Activated CD8-positive, alpha-beta T cell treated with anti-CD3 and anti-CD28 coated beads, Interleukin-2, amount 10 ng/mL, durations not matched to agents 7 days and 5 days (primary cell): ENCODE results near the gene NCOA3. TPM values are rescaled to one million over a fixed set of nuclear protein-coding genes. Genes with fewer than 3 reads are reported as not detected.

Source experiments
- ATAC-seq: fragments of 150-1000 bp; cut with Tn5 transposase; one replicate; pipeline ENCODE4 v1.10.0; 2021; ENCODE audit warnings: moderate library complexity
- CTCF ChIA-PET: fragments of 350-600 bp; sonication (Branson Sonifier 250); formaldehyde crosslinking; loops from one replicate; lab custom pipeline; 2021; ENCODE audit warnings: antibody characterized with exemption; lab: Charles Lee
- POLR2A ChIA-PET: fragments of 350-600 bp; sonication (Branson Sonifier 250); formaldehyde crosslinking; loops from one replicate; lab custom pipeline; 2021; ENCODE audit warnings: antibody characterized with exemption; lab: Charles Lee
- DNase-seq: peaks from one replicate; pipeline ENCODE4 v3.0.0-alpha.2; 2020
- H3K27ac Mint-ChIP-seq: one replicate; pipeline ENCODE4 v1.8.0; 2021; ENCODE audit warnings: mild to moderate bottlenecking, mixed read lengths
- H3K27me3 Mint-ChIP-seq: one replicate; pipeline ENCODE4 v1.8.0; 2021; ENCODE audit warnings: low read depth, mixed read lengths
- H3K36me3 Mint-ChIP-seq: one replicate; pipeline ENCODE4 v1.8.0; 2021; ENCODE audit warnings: low read depth, mixed read lengths
- H3K4me1 Mint-ChIP-seq: one replicate; pipeline ENCODE4 v1.8.0; 2021; ENCODE audit warnings: low read depth, mixed read lengths
- H3K4me3 Mint-ChIP-seq: one replicate; pipeline ENCODE4 v1.8.0; 2021; ENCODE audit warnings: mild to moderate bottlenecking, mixed read lengths
- H3K9me3 Mint-ChIP-seq: one replicate; pipeline ENCODE4 v1.8.0; 2022; ENCODE audit warnings: mixed read lengths; ENCODE audit not compliant: insufficient read depth
- total RNA-seq, 2 experiments: library from RNA; stranded (reverse); gene quantifications; one replicate each; pipeline ENCODE4 v1.2.3, GENCODE V29; 2021

NCOA3 gene
- total RNA-seq, 2 experiments from 2014 or later = 57.4 to 60.1 TPM

GRCh38 chr20:47524015-47524784, 22.5 kb downstream of the NCOA3 start:
- Mint-ChIP-seq H3K27me3 (no peaks in the 10 kb centered on the region), H3K9me3 (peaks cover 29% of the 10 kb centered on the region), H3K4me3 (no peak overlapping the region), H3K36me3 (peaks cover 60% of the 10 kb centered on the region), H3K27ac (no peak overlapping the region), H3K4me1 (peaks cover 24% of the 10 kb centered on the region)
- no peak for DNase-seq
- ChIA-PET CTCF (no interaction called here), POLR2A (interaction anchor here (0.6 kb wide), 2 partner anchors 109 to 1745 kb away, joined by 3 read pairs; no protein-coding TSS in a partner anchor)
- ATAC-seq = no peak

- no peaks in the 10 kb centered on the region for H3K27me3 Mint-ChIP-seq
- ChIA-PET CTCF (interaction anchor here (1.2 to 2.1 kb wide), 2 partner anchors 13 to 94 kb away, joined by 3 to 12 read pairs; no protein-coding TSS in a partner anchor), POLR2A (interaction anchor here (1.0 kb wide), 1 partner anchor 18 kb away, joined by 3 read pairs; no protein-coding TSS in a partner anchor)
- H3K36me3 Mint-ChIP-seq = peaks cover 49% of the 10 kb centered on the region
- ATAC-seq (no peak), DNase-seq (no peak)
- peaks cover 22% of the 10 kb centered on the region for H3K4me1 Mint-ChIP-seq
- peaks cover 13% of the 10 kb centered on the region for H3K9me3 Mint-ChIP-seq
- H3K4me3 Mint-ChIP-seq = no peak overlapping the region
- H3K27ac Mint-ChIP-seq = no peak overlapping the region
Measured at GRCh38 chr20:47527004-47527800, 25.5 kb downstream of the NCOA3 start.

- DNase-seq (no peak), ATAC-seq (no peak)
- H3K27ac Mint-ChIP-seq = no peak overlapping the region
- CTCF ChIA-PET = no interaction called here
- no peak overlapping the region for H3K4me3 Mint-ChIP-seq
- H3K27me3 Mint-ChIP-seq = no peaks in the 10 kb centered on the region
- H3K4me1 Mint-ChIP-seq = peaks cover 20% of the 10 kb centered on the region
- H3K36me3 Mint-ChIP-seq = peaks cover 33% of the 10 kb centered on the region
- H3K9me3 Mint-ChIP-seq = peaks cover 5% of the 10 kb centered on the region
- POLR2A ChIA-PET = no interaction called here
Measured at GRCh38 chr20:47529840-47530239, 28.2 kb downstream of the NCOA3 start.

GRCh38 chr20:47531458-47531857, 29.8 kb downstream of the NCOA3 start:
- peaks cover 36% of the 10 kb centered on the region for H3K36me3 Mint-ChIP-seq
- ATAC-seq = no peak

GRCh38 chr20:47532002-47532401, 30.3 kb downstream of the NCOA3 start:
- ChIA-PET CTCF (interaction anchor here (1.0 kb wide), 2 partner anchors 11 to 91 kb away, joined by 3 to 4 read pairs; no protein-coding TSS in a partner anchor), POLR2A (interaction anchor here (1.1 kb wide), 1 partner anchor 17 kb away, joined by 3 read pairs; no protein-coding TSS in a partner anchor)
- ATAC-seq (no peak), DNase-seq (no peak)
- H3K9me3 Mint-ChIP-seq = peaks cover 3% of the 10 kb centered on the region
- no peaks in the 10 kb centered on the region for H3K27me3 Mint-ChIP-seq
- no peak overlapping the region for H3K27ac Mint-ChIP-seq
- peaks cover 32% of the 10 kb centered on the region for H3K36me3 Mint-ChIP-seq
- H3K4me3 Mint-ChIP-seq = no peak overlapping the region
- H3K4me1 Mint-ChIP-seq = peaks cover 22% of the 10 kb centered on the region

More at GRCh38 chr20:47531458-47531857, 29.8 kb downstream of the NCOA3 start:
- Mint-ChIP-seq H3K4me1 (peaks cover 22% of the 10 kb centered on the region), H3K27me3 (no peaks in the 10 kb centered on the region), H3K9me3 (peaks cover 5% of the 10 kb centered on the region), H3K27ac (no peak overlapping the region), H3K4me3 (no peak overlapping the region)
- CTCF ChIA-PET = interaction anchor here (1.0 kb wide), 1 partner anchor 92 kb away, joined by 4 read pairs; no protein-coding TSS in a partner anchor
- POLR2A ChIA-PET = no interaction called here
- no peak for DNase-seq

GRCh38 chr20:47533518-47534062, 31.9 kb downstream of the NCOA3 start:
- Mint-ChIP-seq H3K9me3 (no peaks in the 10 kb centered on the region), H3K4me3 (no peak overlapping the region), H3K27me3 (no peaks in the 10 kb centered on the region), H3K27ac (peak overlapping the region; percentile 5), H3K4me1 (peaks cover 18% of the 10 kb centered on the region), H3K36me3 (peaks cover 22% of the 10 kb centered on the region)
- ChIA-PET POLR2A (no interaction called here), CTCF (no interaction called here)
- DNase-seq (no peak), ATAC-seq (no peak)

GRCh38 chr20:47534405-47534804, 32.7 kb downstream of the NCOA3 start:
- H3K36me3 Mint-ChIP-seq = peaks cover 25% of the 10 kb centered on the region
- H3K4me1 Mint-ChIP-seq = peaks cover 25% of the 10 kb centered on the region
- ChIA-PET POLR2A (no interaction called here), CTCF (no interaction called here)
- ATAC-seq = no peak
- H3K27me3 Mint-ChIP-seq = no peaks in the 10 kb centered on the region
- H3K27ac Mint-ChIP-seq = no peak overlapping the region
- DNase-seq = no peak
- no peaks in the 10 kb centered on the region for H3K9me3 Mint-ChIP-seq
- no peak overlapping the region for H3K4me3 Mint-ChIP-seq

GRCh38 chr20:47535088-47535487, 33.4 kb downstream of the NCOA3 start:
- no peak overlapping the region for H3K27ac Mint-ChIP-seq
- ChIA-PET POLR2A (no interaction called here), CTCF (no interaction called here)
- peaks cover 32% of the 10 kb centered on the region for H3K4me1 Mint-ChIP-seq
- H3K4me3 Mint-ChIP-seq = no peak overlapping the region
- H3K36me3 Mint-ChIP-seq = peaks cover 25% of the 10 kb centered on the region
- H3K27me3 Mint-ChIP-seq = no peaks in the 10 kb centered on the region
- no peaks in the 10 kb centered on the region for H3K9me3 Mint-ChIP-seq
- no peak for ATAC-seq
- DNase-seq = no peak

GRCh38 chr20:47535994-47536393, 34.3 kb downstream of the NCOA3 start:
- peaks cover 25% of the 10 kb centered on the region for H3K36me3 Mint-ChIP-seq
- H3K27ac Mint-ChIP-seq = no peak overlapping the region
- ChIA-PET CTCF (no interaction called here), POLR2A (no interaction called here)
- ATAC-seq = no peak
- no peak overlapping the region for H3K4me3 Mint-ChIP-seq
- no peak for DNase-seq
- H3K9me3 Mint-ChIP-seq = no peaks in the 10 kb centered on the region
- H3K27me3 Mint-ChIP-seq = no peaks in the 10 kb centered on the region
- H3K4me1 Mint-ChIP-seq = peaks cover 41% of the 10 kb centered on the region

- Mint-ChIP-seq H3K4me3 (no peak overlapping the region), H3K27me3 (no peaks in the 10 kb centered on the region), H3K27ac (peak overlapping the region; percentile 3), H3K4me1 (peaks cover 55% of the 10 kb centered on the region), H3K36me3 (peaks cover 28% of the 10 kb centered on the region), H3K9me3 (no peaks in the 10 kb centered on the region)
- DNase-seq (no peak), ATAC-seq (no peak)
- CTCF ChIA-PET = interaction anchor here (1.1 to 2.4 kb wide), 2 partner anchors 13 to 156 kb away, joined by 3 to 12 read pairs; no protein-coding TSS in a partner anchor
- POLR2A ChIA-PET = no interaction called here
Measured at GRCh38 chr20:47540443-47541354, 39.0 kb downstream of the NCOA3 start.
